H1 (cell line): ENCODE results near the gene RNF31. TPM values are rescaled to one million over a fixed set of nuclear protein-coding genes. Genes with fewer than 3 reads are reported as not detected.

ENCODE experiments used
- CTCF ChIA-PET: fragments of 300-600 bp; sonication (Branson Sonifier 250); formaldehyde crosslinking; loops from one replicate; lab custom pipeline; 2021; ENCODE audit not compliant: partially characterized antibody; lab: Charles Lee
- POLR2A ChIA-PET: fragments of 300-600 bp; sonication (Branson Sonifier 250); formaldehyde crosslinking; loops from one replicate; lab custom pipeline; 2021; ENCODE audit warnings: inconsistent platforms; ENCODE audit not compliant: partially characterized antibody; lab: Charles Lee
- DNase-seq, 2 experiments: peaks; one replicate each; pipeline versions ENCODE4 v3.0.0 to v3.0.0-alpha.2; 2010 to 2022; ENCODE audit warnings: low spot score in 2 of 2, low read depth in 1 of 2, mixed read lengths in 1 of 2
- FAIRE-seq: peaks from 2 replicates; lab custom pipeline; 2011; peaks lifted over from hg19 to GRCh38; lab: Jason Lieb, UNC
- H2AFZ ChIP-seq: 2 replicates; pipeline ENCODE4 v1.8.1; 2012; ENCODE audit warnings: low read length, inconsistent platforms
- H2AK5ac ChIP-seq: 2 replicates; pipeline ENCODE4 v1.6.1; 2013; ENCODE audit warnings: low read depth, low read length
- H2BK120ac ChIP-seq: replicated peaks from 2 replicates; pipeline ENCODE3; 2013; ENCODE audit warnings: low read depth, low read length, inconsistent platforms
- H2BK12ac ChIP-seq: 2 replicates; pipeline ENCODE4 v1.6.1; 2013; ENCODE audit warnings: low read depth, low read length
- H2BK15ac ChIP-seq: 2 replicates; pipeline ENCODE4 v1.6.1; 2013; ENCODE audit warnings: low read length
- H2BK20ac ChIP-seq: 2 replicates; pipeline ENCODE4 v1.6.1; 2013; ENCODE audit warnings: low read length
- H2BK5ac ChIP-seq: 2 replicates; pipeline ENCODE4 v1.6.1; 2013; ENCODE audit warnings: low read depth, low read length
- H3K14ac ChIP-seq: 2 replicates; pipeline ENCODE4 v1.6.1; 2013; ENCODE audit warnings: inconsistent platforms; ENCODE audit not compliant: insufficient read length
- H3K18ac ChIP-seq: 2 replicates; pipeline ENCODE4 v1.6.1; 2013; ENCODE audit warnings: low read length; ENCODE audit errors: extremely low read depth
- H3K23ac ChIP-seq: 2 replicates; pipeline ENCODE4 v1.6.1; 2013; ENCODE audit warnings: inconsistent platforms; ENCODE audit not compliant: insufficient read length
- H3K23me2 ChIP-seq: 2 replicates; pipeline ENCODE4 v1.6.1; 2013; ENCODE audit warnings: low read depth, low read length
- H3K27ac ChIP-seq: 2 replicates; pipeline ENCODE4 v1.6.1; 2011; ENCODE audit warnings: low read depth, low read length, inconsistent platforms
- H3K27me3 ChIP-seq, 4 experiments: replicated peaks in 1 of 4; 1 replicate in 1 of 4; 2 replicates in 3 of 4; pipeline versions ENCODE4 v1.6.1 to v1.8.1; 2011 to 2013; ENCODE audit warnings: low read length in 3 of 4, mild to moderate bottlenecking in 3 of 4, inconsistent platforms in 2 of 4, mixed read lengths in 2 of 4, moderate library complexity in 1 of 4; ENCODE audit not compliant: control insufficient read depth in 3 of 4, insufficient read depth in 3 of 4; ENCODE audit errors: extremely low read depth in 1 of 4
- H3K36me3 ChIP-seq, 4 experiments: 2 replicates each; pipeline versions ENCODE4 v1.6.1 to v1.8.1; 2011 to 2013; ENCODE audit warnings: mild to moderate bottlenecking in 4 of 4, low read length in 3 of 4, moderate library complexity in 2 of 4, control low read depth in 1 of 4, inconsistent platforms in 1 of 4; ENCODE audit not compliant: insufficient read depth in 4 of 4, control insufficient read depth in 2 of 4
- H3K4ac ChIP-seq: replicated peaks from 2 replicates; pipeline ENCODE3; 2013; ENCODE audit warnings: low read length, low read depth, mixed read lengths, inconsistent platforms; ENCODE audit not compliant: insufficient read length
- H3K4me1 ChIP-seq, 4 experiments: replicated peaks in 1 of 4; 1 replicate in 1 of 4; 2 replicates in 3 of 4; pipeline versions ENCODE4 v1.6.1 to v1.8.1; 2011 to 2013; ENCODE audit warnings: low read length in 3 of 4, inconsistent platforms in 2 of 4, mixed read lengths in 1 of 4; ENCODE audit not compliant: insufficient read depth in 4 of 4, control insufficient read depth in 3 of 4
- H3K4me2 ChIP-seq, 2 experiments: 2 replicates each; pipeline versions ENCODE4 v1.6.1 to v1.8.1; 2011 to 2013; ENCODE audit warnings: low read depth in 2 of 2, low read length in 2 of 2, control low read depth in 1 of 2, inconsistent platforms in 1 of 2, mild to moderate bottlenecking in 1 of 2; ENCODE audit not compliant: insufficient read depth in 1 of 2
- H3K4me3 ChIP-seq, 4 experiments: fragments of 200-600, 300-600 bp in 1 of 4; sonication (generic), shearing (Covaris generic), sonication (Bioruptor Twin) in 1 of 4; 2 replicates each; pipeline versions ENCODE4 v1.5.1 to v1.8.1; 2011 to 2016; ENCODE audit warnings: low read length in 4 of 4, low read depth in 3 of 4, control low read depth in 2 of 4, inconsistent platforms in 2 of 4, mild to moderate bottlenecking in 2 of 4, mixed read lengths in 1 of 4, moderate library complexity in 1 of 4; ENCODE audit not compliant: insufficient read depth in 2 of 4; ENCODE audit errors: extremely low read depth in 1 of 4
- H3K56ac ChIP-seq: replicated peaks from 2 replicates; pipeline ENCODE3; 2013; ENCODE audit warnings: low read depth, mild to moderate bottlenecking, mixed read lengths, low read length, inconsistent platforms; ENCODE audit not compliant: insufficient read length
- H3K79me1 ChIP-seq: 2 replicates; pipeline ENCODE4 v1.6.1; 2013; ENCODE audit warnings: low read depth, low read length, control low read depth
- H3K79me2 ChIP-seq, 2 experiments: 2 replicates each; pipeline versions ENCODE4 v1.6.1 to v1.8.1; 2012 to 2013; ENCODE audit warnings: low read length in 2 of 2, mild to moderate bottlenecking in 2 of 2, inconsistent platforms in 1 of 2; ENCODE audit not compliant: insufficient read depth in 2 of 2, control insufficient read depth in 1 of 2
- H3K9ac ChIP-seq, 4 experiments: replicated peaks in 1 of 4; 1 replicate in 1 of 4; 2 replicates in 3 of 4; pipeline versions ENCODE4 v1.6.1 to v1.8.1; 2011 to 2013; ENCODE audit warnings: low read depth in 3 of 4, low read length in 3 of 4, control low read depth in 2 of 4, mild to moderate bottlenecking in 2 of 4, moderate library complexity in 2 of 4, inconsistent platforms in 1 of 4; ENCODE audit errors: extremely low read depth in 1 of 4
- H3K9me3 ChIP-seq, 2 experiments: 2 replicates each; pipeline versions ENCODE4 v1.6.1 to v1.8.1; 2012 to 2013; ENCODE audit warnings: mild to moderate bottlenecking in 2 of 2, moderate library complexity in 2 of 2, control low read depth in 1 of 2, inconsistent platforms in 1 of 2, low read depth in 1 of 2, low read length in 1 of 2, mixed read lengths in 1 of 2; ENCODE audit not compliant: insufficient read depth in 2 of 2
- H4K20me1 ChIP-seq, 2 experiments: replicated peaks in 1 of 2; 2 replicates each; pipeline versions ENCODE3 to v1.8.1; 2011 to 2013; ENCODE audit warnings: inconsistent platforms in 2 of 2, low read length in 2 of 2, mild to moderate bottlenecking in 1 of 2; ENCODE audit not compliant: insufficient read depth in 2 of 2, control insufficient read depth in 1 of 2
- H4K5ac ChIP-seq: 2 replicates; pipeline ENCODE4 v1.6.1; 2013; ENCODE audit warnings: low read length, low read depth, mixed read lengths, inconsistent platforms; ENCODE audit not compliant: insufficient read length
- H4K8ac ChIP-seq: 2 replicates; pipeline ENCODE4 v1.8.0; 2013; ENCODE audit warnings: mild to moderate bottlenecking, moderate library complexity, low read length, inconsistent platforms; ENCODE audit not compliant: insufficient read depth; ENCODE audit errors: extremely low read depth
- H4K91ac ChIP-seq: replicated peaks from 2 replicates; pipeline ENCODE3; 2013; ENCODE audit warnings: low read length, mixed read lengths, inconsistent platforms; ENCODE audit not compliant: insufficient read length
- ASH2L ChIP-seq: fragments of 200-600, 300-600 bp; sonication (generic); IDR thresholded peaks from one replicate; pipeline ENCODE4 v1.7.1; 2017; ENCODE audit warnings: low read length
- CHD2 ChIP-seq: IDR thresholded peaks from 2 replicates; pipeline ENCODE4 v1.6.1; 2012; ENCODE audit warnings: low read length, improper control_type of control experiment
- EP300 ChIP-seq, 2 experiments: IDR thresholded peaks; 1 replicate in 1 of 2; 2 replicates in 1 of 2; pipeline ENCODE4 v1.6.1; 2011 to 2012; ENCODE audit warnings: low read depth in 2 of 2, low read length in 2 of 2, mild to moderate bottlenecking in 2 of 2, borderline replicate concordance in 1 of 2, inconsistent platforms in 1 of 2, moderate library complexity in 1 of 2
- KDM4A ChIP-seq: IDR thresholded peaks from one replicate; pipeline ENCODE4 v1.7.1; 2012; ENCODE audit warnings: low read depth, mild to moderate bottlenecking, moderate library complexity, low read length, inconsistent platforms; ENCODE audit not compliant: severe bottlenecking
- POLR2A ChIP-seq, 2 experiments: IDR thresholded peaks; 1 replicate in 1 of 2; 2 replicates in 1 of 2; pipeline ENCODE4 v1.6.1; 2011; ENCODE audit warnings: low read depth in 2 of 2, low read length in 2 of 2, mild to moderate bottlenecking in 2 of 2; ENCODE audit errors: control extremely low read depth in 1 of 2
- SAP30 ChIP-seq: fragments of 300-600 bp; sonication (generic); IDR thresholded peaks from 2 replicates; pipeline ENCODE4 v1.7.1; 2012; ENCODE audit warnings: low read length, moderate library complexity, mild to moderate bottlenecking, inconsistent platforms; ENCODE audit not compliant: insufficient read depth, insufficient replicate concordance
- SIRT6 ChIP-seq: IDR thresholded peaks from one replicate; pipeline ENCODE4 v1.7.1; 2012; ENCODE audit warnings: low read length, inconsistent platforms
- WGBS, 2 experiments: shearing (Covaris generic) in 1 of 2; methylation state at CpG; one replicate each; pipeline versions ENCODE4 v1.1.6 to v1.1.7; 2013 to 2015; ENCODE audit warnings: low lambda C conversion rate in 2 of 2, mixed read lengths in 2 of 2, inconsistent platforms in 1 of 2, low coverage in 1 of 2, missing lambda C conversion rate in 1 of 2; ENCODE audit not compliant: insufficient replicate concordance in 2 of 2, insufficient coverage in 1 of 2, insufficient read length in 1 of 2; ENCODE audit errors: extremely low coverage in 1 of 2, missing lambda C conversion rate in 1 of 2; 5-methylcytosine and 5-hydroxymethylcytosine counted together
- polyA plus RNA-seq, 7 experiments: library from polyadenylated mRNA; depleted of rRNA in 3 of 7; stranded (reverse) in 5 of 7; unstranded in 2 of 7; fragments of >200 nt in 5 of 7; fragments of 200-250 nt in 2 of 7; gene quantifications; 1 replicate in 5 of 7; 2 replicates in 1 of 7; 4 replicates in 1 of 7; pipeline versions ENCODE4 v1.2.1 to v1.2.3, GENCODE V29; 2011 to 2013; ENCODE audit warnings: missing spikeins in 2 of 7, mixed read lengths in 2 of 7
- total RNA-seq: library from RNA; stranded (reverse); fragmentation: NEBNext Ultra II Directional; extraction: Animal tissue kit (Norgen Biotek cat#: 25700); gene quantifications from 2 replicates; pipeline ENCODE4 v1.2.1, GENCODE V29; 2021
- TF ChIP-seq, protein P1 (sequence below): IDR thresholded peaks from 2 replicates; pipeline ENCODE4 v1.6.1; 2012; ENCODE audit warnings: inconsistent platforms

RNF31 gene
- total and polyA plus RNA-seq, 2 of the 8 experiments (the other 6 are each of a cell fraction or from before 2014, with no cell fraction given), result 17.5 to 72.0 TPM

DNA sequence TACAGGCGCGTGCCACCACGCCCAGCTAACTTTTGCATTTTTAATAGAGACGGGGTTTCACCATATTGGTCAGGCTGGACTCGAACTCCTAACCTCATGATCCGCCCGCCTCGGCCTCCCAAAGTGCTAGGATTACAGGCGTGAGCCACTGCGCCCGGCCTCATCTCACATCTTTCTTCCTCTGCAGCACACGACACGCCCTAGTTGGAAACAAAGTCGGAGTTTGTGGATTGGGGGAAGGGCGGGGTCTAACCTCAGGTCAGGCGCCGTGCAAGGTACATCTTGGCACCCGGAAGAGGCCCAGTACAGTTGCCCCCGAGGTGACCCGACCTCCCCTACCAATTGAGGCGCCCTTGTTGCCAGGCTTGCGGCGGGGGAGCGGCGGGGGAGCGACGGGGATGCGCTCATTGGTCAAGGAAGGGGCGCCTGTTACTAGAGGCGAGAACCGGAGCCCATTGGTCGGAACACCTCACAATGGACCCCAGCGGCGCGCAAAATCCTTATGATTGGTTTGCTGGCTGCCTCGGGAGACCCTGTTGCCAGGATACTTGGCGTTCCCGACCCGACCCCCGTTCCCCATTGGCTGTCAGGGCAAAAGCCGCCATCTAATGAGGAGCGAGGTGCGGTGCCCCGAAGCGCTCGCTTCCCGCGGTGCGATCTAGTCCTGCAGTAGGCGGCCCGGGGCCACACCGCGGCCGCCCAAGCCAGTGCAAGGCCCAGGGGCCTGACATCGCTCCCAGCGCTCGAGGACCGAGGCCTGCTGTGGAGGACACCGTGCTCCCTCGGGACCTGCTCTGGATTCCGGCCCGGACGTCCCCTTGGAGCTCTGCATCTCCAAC is 24.3 kb downstream of the RNF31 start, which contains the start of gene REC8:
REC8 (plus strand) TSS at position 659 of the 839 bp plus-strand sequence. CDS start 473 bp downstream, outside the sequence.
- no peaks in the 10 kb centered on the region for H3K9me3 ChIP-seq
- 13% methylated on average over 60 of the region's 63 CpGs; no CpG with 5 or more reads in 1 of the 2 experiments for WGBS, 2 experiments
- peak within 1 kb of the TSS; percentile 23 for H4K5ac ChIP-seq
- H3K79me2 ChIP-seq, result no peaks in the 10 kb centered on the region
- 0 out of 2 replicates have a peak within 1 kb of the TSS, but pooled peaks have one; percentile 46 for H2BK15ac ChIP-seq
- H3K4ac ChIP-seq, result no peak within 1 kb of the TSS
- H3K4me3 ChIP-seq, result peak within 1 kb of the TSS; percentile 62 to 77 (median 71)
- no peak within 1 kb of the TSS for H2BK120ac ChIP-seq
- no peaks in the 10 kb centered on the region for H3K79me1 ChIP-seq
- H2BK5ac ChIP-seq, result peak within 1 kb of the TSS; percentile 60; the same call in 1 of the 2 replicates
- no peak within 1 kb of the TSS for H3K56ac ChIP-seq
- peak within 1 kb of the TSS; percentile 47; the same call in 1 of the 2 replicates for H2AFZ ChIP-seq
- peaks cover 0 to under 1% (median 0%) of the 10 kb centered on the region in 4 experiments; a peak in 2 of 8 replicates for H3K36me3 ChIP-seq
- peak within 1 kb of the TSS; percentile 55; the same call in 1 of the 2 replicates for H2BK12ac ChIP-seq
- H3K27ac ChIP-seq, result no peak within 1 kb of the TSS
- H3K9ac ChIP-seq, result peak within 1 kb of the TSS; percentile 37 to 65 (median 54); a peak in 6 of 7 replicates
- peaks cover 0 to 9% (median 7%) of the 10 kb centered on the region in 4 experiments; a peak in 4 of 7 replicates for H3K4me1 ChIP-seq
- no peak within 1 kb of the TSS for H2AK5ac ChIP-seq
- peaks cover 5% of the 10 kb centered on the region; the same call in 1 of the 2 replicates for H3K23me2 ChIP-seq
- H3K27me3 ChIP-seq, result no peaks in the 10 kb centered on the region
- peak within 1 kb of the TSS; percentile 59; the same call in 1 of the 2 replicates for H4K8ac ChIP-seq
- ChIA-PET CTCF (interaction anchor here (0.6 to 1.5 kb wide), 5 partner anchors 9 to 128 kb away, joined by 3 to 6 read pairs (median 4); partner anchors contain the start of gene IRF9), POLR2A (interaction anchor here (0.6 to 10.7 kb wide), 19 partner anchors 9 to 120 kb away, joined by 3 to 158 read pairs (median 5); partner anchors contain the start of genes CARMIL3, EMC9, IPO4 and IRF9)
- no peak within 1 kb of the TSS for H4K91ac ChIP-seq
- H3K23ac ChIP-seq, result no peak within 1 kb of the TSS
- peak within 1 kb of the TSS; percentile 75 to 96 for H3K4me2 ChIP-seq
- peak within 1 kb of the TSS; percentile 83 for H3K18ac ChIP-seq
- H2BK20ac ChIP-seq, result no peak within 1 kb of the TSS
- FAIRE-seq (peak; percentile 42), DNase-seq (peak; percentile 97)
- H4K20me1 ChIP-seq, result no peaks in the 10 kb centered on the region
- H3K14ac ChIP-seq, result no peak within 1 kb of the TSS
- TF ChIP-seq EP300 (IDR thresholded peaks at IDR 0.05; ENCODE audit: borderline replicate concordance in 1 of 2, low read depth in 2 of 2, low read length in 2 of 2) (peak in 1 of 2 experiments; percentile 69; a peak in 1 of 3 replicates), ASH2L (peak; percentile 35), CHD2 (peak; percentile 34; the same call in 1 of the 2 replicates), SAP30 (no peak), SIRT6 (no peak), POLR2A (IDR thresholded peaks at IDR 0.05; ENCODE audit: control extremely low read depth in 1 of 2, low read depth in 2 of 2, low read length in 2 of 2) (peak in 1 of 2 experiments; percentile 44; a peak in 1 of 3 replicates), KDM4A (peak; percentile 94)
- TF ChIP-seq, protein P1, sequence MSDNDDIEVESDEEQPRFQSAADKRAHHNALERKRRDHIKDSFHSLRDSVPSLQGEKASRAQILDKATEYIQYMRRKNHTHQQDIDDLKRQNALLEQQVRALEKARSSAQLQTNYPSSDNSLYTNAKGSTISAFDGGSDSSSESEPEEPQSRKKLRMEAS, result no peak; the same call in 1 of the 2 replicates
